Lower leg skin (tissue), 4 donors: ENCODE measurements around the gene PLCB1. TPM values are rescaled to one million over a fixed set of nuclear protein-coding genes. Genes with fewer than 3 reads are reported as not detected.

Source experiments
- DNase-seq, 2 donors: peaks; one replicate each; pipeline ENCODE4 v3.0.0-alpha.2; 2019; ENCODE audit warnings: low spot score in 2 of 2
- H3K4me3 ChIP-seq: fragments of 200-600 bp; sonication (generic); 2 replicates; pipeline ENCODE4 v1.5.1; 2017; ENCODE audit warnings: mild to moderate bottlenecking, low read depth; ENCODE audit not compliant: poor library complexity, severe bottlenecking
- POLR2A ChIP-seq, 2 donors: fragments of 450-650 bp; IDR thresholded peaks; one replicate each; pipeline ENCODE4 v1.6.1; 2016 to 2017; ENCODE audit warnings: antibody characterized with exemption in 2 of 2, mild to moderate bottlenecking in 1 of 2, moderate library complexity in 1 of 2
- WGBS, 2 donors: methylation state at CpG; one replicate each; pipeline ENCODE4 v1.1.5; 2018; 5-methylcytosine and 5-hydroxymethylcytosine counted together
- intact Hi-C: fragments of 100-400 bp; cut with DNase I; formaldehyde crosslinking; loops from one replicate; pipeline ENCODE4 v1.15.0; 2023; ENCODE audit warnings: low total_unique reads
- total RNA-seq, 4 donors: library from RNA; depleted of rRNA; stranded (reverse); fragments of >200 nt; gene quantifications; one replicate each; pipeline ENCODE4 v1.1.0, GENCODE V29; 2016
- TF ChIP-seq, protein P1 (sequence below), 3 donors: fragments of 450-650 bp; IDR thresholded peaks; one replicate each; pipeline ENCODE4 v1.5.1; 2016; ENCODE audit warnings: antibody characterized with exemption in 3 of 3, mild to moderate bottlenecking in 3 of 3, moderate library complexity in 2 of 3

Gene PLCB1
- total RNA-seq, 4 donors from 2014 or later: 4.1 to 16.2 (median 9.1) TPM

DNA sequence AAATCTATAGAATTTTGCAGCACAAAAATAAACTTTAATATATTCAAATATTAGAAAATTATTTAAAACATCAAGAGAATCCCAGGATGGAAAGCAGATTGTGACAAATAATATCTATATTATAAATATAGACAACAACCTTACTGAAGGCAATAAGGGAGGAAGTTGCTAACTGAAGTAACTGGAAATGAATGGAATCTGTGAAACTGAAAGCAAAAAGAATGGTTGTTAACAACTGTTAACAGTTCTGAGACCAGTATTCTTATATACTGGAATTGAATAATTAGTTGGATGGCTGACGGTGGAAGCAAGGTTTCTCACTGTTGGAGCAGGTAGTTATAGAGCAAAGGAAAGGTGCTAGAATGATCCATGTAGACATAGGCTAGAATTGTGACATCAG lies 220.4 kb downstream of the PLCB1 start:
- TF ChIP-seq, protein P1, sequence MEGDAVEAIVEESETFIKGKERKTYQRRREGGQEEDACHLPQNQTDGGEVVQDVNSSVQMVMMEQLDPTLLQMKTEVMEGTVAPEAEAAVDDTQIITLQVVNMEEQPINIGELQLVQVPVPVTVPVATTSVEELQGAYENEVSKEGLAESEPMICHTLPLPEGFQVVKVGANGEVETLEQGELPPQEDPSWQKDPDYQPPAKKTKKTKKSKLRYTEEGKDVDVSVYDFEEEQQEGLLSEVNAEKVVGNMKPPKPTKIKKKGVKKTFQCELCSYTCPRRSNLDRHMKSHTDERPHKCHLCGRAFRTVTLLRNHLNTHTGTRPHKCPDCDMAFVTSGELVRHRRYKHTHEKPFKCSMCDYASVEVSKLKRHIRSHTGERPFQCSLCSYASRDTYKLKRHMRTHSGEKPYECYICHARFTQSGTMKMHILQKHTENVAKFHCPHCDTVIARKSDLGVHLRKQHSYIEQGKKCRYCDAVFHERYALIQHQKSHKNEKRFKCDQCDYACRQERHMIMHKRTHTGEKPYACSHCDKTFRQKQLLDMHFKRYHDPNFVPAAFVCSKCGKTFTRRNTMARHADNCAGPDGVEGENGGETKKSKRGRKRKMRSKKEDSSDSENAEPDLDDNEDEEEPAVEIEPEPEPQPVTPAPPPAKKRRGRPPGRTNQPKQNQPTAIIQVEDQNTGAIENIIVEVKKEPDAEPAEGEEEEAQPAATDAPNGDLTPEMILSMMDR (IDR thresholded peaks at IDR 0.05): no peak
- no peak for TF ChIP-seq POLR2A (IDR thresholded peaks at IDR 0.05)
- no peak overlapping the region for H3K4me3 ChIP-seq
- intact Hi-C loops: no loop called here
- no peak for DNase-seq
- WGBS, 2 donors: 80 to 89% methylated on average over 1 of the region's 1 CpG

DNA sequence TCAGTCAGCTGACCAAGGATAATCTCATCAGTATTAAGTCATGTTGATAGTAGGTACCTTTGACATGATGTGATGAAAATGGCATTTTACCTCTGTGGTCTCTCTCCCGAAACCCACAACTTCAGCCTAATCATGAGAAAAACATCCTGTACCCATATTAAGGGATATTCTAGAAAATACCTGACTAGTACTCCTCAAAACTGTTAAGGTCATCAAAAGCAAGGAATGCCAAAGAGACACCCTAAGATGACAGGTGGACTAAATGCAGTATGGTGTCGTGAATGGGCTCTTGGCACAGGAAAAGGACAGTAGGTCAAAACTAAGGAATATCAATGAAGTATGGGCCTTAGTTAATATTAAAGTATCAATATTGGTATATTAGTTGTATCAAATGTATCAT lies 221.4 kb downstream of the PLCB1 start:
- 89 to 94% methylated on average over 2 of the region's 2 CpGs for WGBS, 2 donors
- H3K4me3 ChIP-seq: no peak overlapping the region
- intact Hi-C loops: no loop called here
- TF ChIP-seq POLR2A (IDR thresholded peaks at IDR 0.05): no peak
- TF ChIP-seq, protein P1 (IDR thresholded peaks at IDR 0.05): no peak
- DNase-seq: no peak

DNA sequence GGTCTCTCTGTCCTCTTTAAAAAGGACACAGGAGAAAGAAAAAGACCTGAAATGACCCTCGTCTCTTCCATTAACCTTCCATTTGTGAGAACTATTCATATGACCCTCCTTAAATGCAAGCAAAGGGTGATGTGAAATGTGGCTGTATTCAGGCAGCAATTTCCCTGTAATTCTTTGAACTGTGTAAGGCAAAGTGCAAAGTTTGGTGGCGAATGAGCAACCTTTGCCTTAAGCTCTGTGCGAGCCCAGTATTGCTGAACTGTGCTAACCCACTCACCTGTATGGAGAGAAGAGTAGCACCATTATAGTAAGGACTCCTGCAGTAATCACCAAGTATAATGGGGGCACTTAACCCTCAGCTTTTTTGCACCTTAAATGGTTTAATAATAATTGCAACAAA lies 223.4 kb downstream of the PLCB1 start:
- no peak for DNase-seq
- intact Hi-C loops: no loop called here
- no peak for TF ChIP-seq POLR2A (IDR thresholded peaks at IDR 0.05)
- 94 to 98% methylated on average over 3 of the region's 3 CpGs for WGBS, 2 donors
- H3K4me3 ChIP-seq: no peak overlapping the region

DNA sequence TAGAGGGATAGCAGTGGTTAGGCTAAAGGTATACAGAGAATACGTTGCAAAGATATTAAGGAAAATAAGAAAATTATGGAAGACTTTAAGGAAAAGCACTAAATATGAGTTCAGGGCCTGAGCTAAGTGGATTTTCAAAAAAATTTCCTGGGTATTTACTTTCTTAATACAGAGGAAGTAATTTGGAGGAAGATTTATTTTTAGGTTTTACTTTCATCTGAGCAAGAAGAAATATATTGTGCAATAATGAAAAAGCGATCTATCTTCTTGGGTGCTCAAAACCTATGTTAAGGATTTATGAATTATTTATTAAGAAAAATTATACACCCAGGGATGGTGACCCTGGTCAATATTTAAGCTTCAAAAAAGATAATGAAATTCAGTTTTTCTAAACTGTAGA lies 224.7 kb downstream of the PLCB1 start:
- intact Hi-C loops: no loop called here
- 78 to 84% methylated on average over 2 of the region's 2 CpGs for WGBS, 2 donors
- no peak for TF ChIP-seq POLR2A (IDR thresholded peaks at IDR 0.05)
- TF ChIP-seq, protein P1 (IDR thresholded peaks at IDR 0.05): no peak
- no peak for DNase-seq
- H3K4me3 ChIP-seq: no peak overlapping the region

DNA sequence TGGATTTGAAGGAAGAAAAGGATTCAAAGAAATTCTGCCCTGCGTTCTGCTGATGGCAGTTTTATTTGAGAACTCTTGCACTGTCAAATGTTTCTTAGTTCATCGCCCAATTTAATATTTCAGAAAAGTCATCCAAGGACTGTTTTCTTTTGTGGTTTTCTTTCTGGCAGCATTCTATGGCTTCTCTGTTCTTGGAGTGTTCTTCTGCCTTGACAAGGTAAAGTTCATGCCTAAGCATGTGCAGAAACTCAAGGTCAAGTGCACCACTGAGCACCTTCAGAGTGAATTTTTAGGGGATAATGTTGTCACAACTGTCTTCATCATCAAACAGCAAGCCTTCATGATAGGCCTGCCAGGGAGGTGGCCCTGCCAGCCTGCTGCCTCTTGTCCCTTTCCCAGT lies 225.6 kb downstream of the PLCB1 start:
- H3K4me3 ChIP-seq: no peak overlapping the region
- TF ChIP-seq, protein P1 (IDR thresholded peaks at IDR 0.05): no peak
- TF ChIP-seq POLR2A (IDR thresholded peaks at IDR 0.05): no peak
- intact Hi-C loops: no loop called here
- WGBS, 2 donors: 42 to 55% methylated on average over 2 of the region's 2 CpGs
- DNase-seq: no peak

DNA sequence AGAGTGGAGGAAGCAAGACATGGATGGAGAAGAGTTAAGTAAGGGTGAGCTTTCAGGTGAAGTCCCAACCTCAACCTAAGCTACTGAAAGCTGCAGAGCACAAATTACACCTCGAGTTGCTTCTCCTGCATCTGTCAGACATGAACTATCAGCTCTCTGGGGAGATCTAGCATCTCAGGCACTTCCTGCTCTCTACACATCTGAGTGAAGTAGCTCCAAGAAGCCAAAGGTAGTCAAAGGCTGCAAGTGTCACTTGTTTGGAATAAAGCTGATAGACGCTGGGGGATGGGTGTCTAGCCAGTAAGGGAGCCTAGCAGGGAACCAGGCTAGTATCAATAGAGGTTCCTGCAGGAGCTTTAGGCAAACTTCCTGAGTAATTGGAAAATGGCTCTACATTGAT lies 228.0 kb downstream of the PLCB1 start:
- 60 to 62% methylated on average over 2 of the region's 2 CpGs for WGBS, 2 donors
- TF ChIP-seq, protein P1 (IDR thresholded peaks at IDR 0.05): no peak
- no peak for TF ChIP-seq POLR2A (IDR thresholded peaks at IDR 0.05)
- intact Hi-C loops: no loop called here
- no peak for DNase-seq
- H3K4me3 ChIP-seq: no peak overlapping the region
